ENCODE results near the gene AQP2. TPM values are rescaled to one million over a fixed set of nuclear protein-coding genes. Genes with fewer than 3 reads are reported as not detected.

The AQP2 gene
- total RNA-seq, 1 donor, result not detected

- H3K4me3 ChIP-seq (ENCODE audit: low read depth, low read length), result no peak overlapping the region
- no peak for DNase-seq (ENCODE audit: low read depth)
- TF ChIP-seq CTCF (IDR thresholded peaks at IDR 0.05; ENCODE audit: insufficient read depth, low read depth, low read length), result no peak
These were observed 26.5 kb upstream of the AQP2 start for GRCh38 chr12:49923880-49924556.

DNA sequence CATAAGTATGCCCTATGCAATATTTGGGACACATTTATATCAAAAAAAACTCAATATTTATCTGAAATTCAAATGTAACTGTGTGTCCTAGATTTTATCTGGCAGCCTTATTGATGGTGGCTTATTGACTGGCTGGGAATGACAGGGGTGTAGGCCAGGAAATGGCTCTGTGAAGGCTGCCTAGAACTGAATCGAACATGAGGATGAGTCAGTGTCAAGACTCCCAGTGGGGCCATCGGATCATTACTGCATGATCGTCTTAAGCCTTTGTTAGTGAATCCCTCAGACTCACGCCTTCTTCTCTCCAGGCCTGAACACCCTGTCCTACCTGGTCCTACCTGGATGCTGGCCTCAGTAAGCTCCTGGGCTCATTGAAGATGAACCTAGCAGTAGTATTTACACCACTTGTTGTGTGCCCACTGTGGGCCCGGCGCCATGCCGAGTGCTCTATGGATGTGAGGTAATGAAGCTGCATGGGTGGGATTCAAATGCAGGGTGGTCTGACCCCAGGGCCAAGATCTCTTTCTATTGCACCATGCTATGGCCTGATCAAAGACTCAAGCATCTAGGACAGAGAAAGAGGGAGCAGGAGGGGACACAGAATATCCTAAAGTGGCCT, 25.8 kb upstream of the AQP2 start:
- no peak overlapping the region for H3K4me3 ChIP-seq (ENCODE audit: low read depth, low read length)
- no peak for TF ChIP-seq CTCF (IDR thresholded peaks at IDR 0.05; ENCODE audit: insufficient read depth, low read depth, low read length)
- no peak for DNase-seq (ENCODE audit: low read depth)

DNA sequence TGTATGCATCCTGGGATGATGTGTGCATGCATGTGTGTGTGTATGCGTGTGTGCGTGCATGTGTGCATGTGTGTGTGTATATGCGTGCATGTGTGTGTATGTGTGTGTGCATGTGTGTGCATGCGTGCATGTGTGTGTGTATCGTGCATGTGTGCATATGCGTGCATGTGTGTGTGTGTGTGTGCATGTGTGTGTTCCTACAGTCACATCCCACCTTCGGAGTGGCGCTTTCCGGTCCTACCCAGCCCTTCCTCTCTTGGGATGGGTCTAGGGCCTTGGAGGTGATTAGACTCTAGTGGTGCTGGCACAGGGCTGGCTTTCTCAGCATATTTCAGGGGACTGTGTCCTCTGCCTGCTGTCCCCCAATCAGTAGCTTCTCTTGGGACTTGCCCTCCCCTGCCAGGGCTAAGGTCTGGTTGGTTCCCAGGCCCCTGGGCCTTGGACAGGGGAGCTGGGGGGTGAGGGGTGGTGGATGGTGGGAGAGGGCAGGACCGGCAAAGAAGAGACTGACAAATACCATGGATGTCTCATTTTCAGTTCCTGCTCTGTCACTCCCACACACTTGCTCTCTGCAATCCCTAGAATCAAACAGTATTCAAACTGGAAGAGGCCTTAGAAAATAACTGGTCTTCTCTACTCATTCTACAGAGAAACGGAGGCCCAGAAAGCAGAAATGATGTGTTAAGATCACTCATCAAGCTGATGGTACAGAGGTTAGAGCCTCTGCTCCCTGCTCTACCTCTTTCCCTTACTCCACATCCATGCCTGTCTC, 24.9 kb upstream of the AQP2 start:
- H3K4me3 ChIP-seq (ENCODE audit: low read depth, low read length), result no peak overlapping the region
- no peak for TF ChIP-seq CTCF (IDR thresholded peaks at IDR 0.05; ENCODE audit: insufficient read depth, low read depth, low read length)
- no peak for DNase-seq (ENCODE audit: low read depth)

- H3K4me3 ChIP-seq (ENCODE audit: low read depth, low read length), result no peak overlapping the region
- TF ChIP-seq CTCF (IDR thresholded peaks at IDR 0.05; ENCODE audit: insufficient read depth, low read depth, low read length), result no peak
- DNase-seq (ENCODE audit: low read depth), result no peak
These were observed 22.1 kb upstream of the AQP2 start for GRCh38 chr12:49928471-49928870.

GRCh38 chr12:49929581-49929980, 21.0 kb upstream of the AQP2 start:
- DNase-seq (ENCODE audit: low read depth), result no peak
- no peak overlapping the region for H3K4me3 ChIP-seq (ENCODE audit: low read depth, low read length)
- TF ChIP-seq CTCF (IDR thresholded peaks at IDR 0.05; ENCODE audit: insufficient read depth, low read depth, low read length), result no peak

DNA sequence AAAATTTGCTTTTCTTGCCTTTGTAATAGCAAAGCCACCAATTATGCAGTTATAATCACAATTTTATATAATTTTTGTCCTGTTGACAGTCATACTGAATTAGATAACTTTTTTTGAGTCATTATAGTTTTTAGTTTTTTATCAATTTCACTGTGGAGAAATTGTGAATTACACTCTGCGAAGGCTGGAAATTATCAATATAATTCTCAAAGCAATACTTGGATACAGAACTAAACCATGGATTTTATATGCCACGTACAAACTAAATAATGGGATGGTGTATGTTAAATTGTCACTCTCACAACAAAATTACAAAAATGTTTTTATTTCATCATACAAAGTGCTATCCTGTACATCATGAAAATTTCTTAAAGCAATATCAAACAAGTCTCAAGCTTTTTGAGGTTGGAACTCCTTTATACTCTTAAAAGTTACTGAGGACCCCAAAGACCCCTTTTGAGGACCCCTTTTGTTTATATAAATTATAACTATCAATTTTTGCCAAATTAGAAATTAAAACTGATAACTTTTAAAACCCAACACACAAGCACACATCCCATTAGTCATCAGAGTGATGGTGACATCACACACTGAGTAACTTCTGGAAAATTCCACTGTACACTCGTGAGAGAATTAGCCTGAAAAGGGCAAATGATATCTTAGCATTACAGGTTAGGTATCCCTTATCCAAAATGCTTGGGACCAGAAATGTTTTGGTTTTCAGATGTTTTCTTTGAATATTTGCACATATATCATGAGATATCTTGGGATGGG, 19.8 kb upstream of the AQP2 start:
- TF ChIP-seq CTCF (IDR thresholded peaks at IDR 0.05; ENCODE audit: insufficient read depth, low read depth, low read length), result no peak
- no peak overlapping the region for H3K4me3 ChIP-seq (ENCODE audit: low read depth, low read length)
- DNase-seq (ENCODE audit: low read depth), result peak; percentile 82
